WERI-Rb-1 (cell line): Measurements from ENCODE around the gene LAMA1.

ENCODE experiments used
- DNase-seq: peaks from one replicate; pipeline ENCODE4 v3.0.0-alpha.2; 2020
- H3K27ac ChIP-seq: fragments of 250-450 bp; sonication (Bioruptor Pico); 2 replicates; pipeline ENCODE4 v1.5.1; 2020; ENCODE audit warnings: mild to moderate bottlenecking, moderate library complexity
- H3K27me3 ChIP-seq: fragments of 250-450 bp; sonication (Bioruptor Pico); 2 replicates; pipeline ENCODE4 v1.5.1; 2021; ENCODE audit warnings: mild to moderate bottlenecking, low read depth, moderate library complexity; ENCODE audit not compliant: insufficient read depth, severe bottlenecking
- H3K36me3 ChIP-seq: fragments of 250-450 bp; sonication (Bioruptor Pico); 2 replicates; pipeline ENCODE4 v1.5.1; 2020; ENCODE audit warnings: mild to moderate bottlenecking, moderate library complexity
- H3K4me3 ChIP-seq: 2 replicates; pipeline ENCODE4 v1.5.1; 2011; ENCODE audit warnings: low read depth, mild to moderate bottlenecking, control low read depth, low read length
- H3K9me3 ChIP-seq: fragments of 250-450 bp; sonication (Bioruptor Pico); 2 replicates; pipeline ENCODE4 v1.5.1; 2021; ENCODE audit warnings: mild to moderate bottlenecking, moderate library complexity; ENCODE audit not compliant: severe bottlenecking
- CTCF ChIP-seq: IDR thresholded peaks from 2 replicates; pipeline ENCODE4 v1.5.1; 2011; ENCODE audit warnings: low read depth, mild to moderate bottlenecking, control low read depth, inconsistent platforms, low read length

Gene LAMA1

DNA sequence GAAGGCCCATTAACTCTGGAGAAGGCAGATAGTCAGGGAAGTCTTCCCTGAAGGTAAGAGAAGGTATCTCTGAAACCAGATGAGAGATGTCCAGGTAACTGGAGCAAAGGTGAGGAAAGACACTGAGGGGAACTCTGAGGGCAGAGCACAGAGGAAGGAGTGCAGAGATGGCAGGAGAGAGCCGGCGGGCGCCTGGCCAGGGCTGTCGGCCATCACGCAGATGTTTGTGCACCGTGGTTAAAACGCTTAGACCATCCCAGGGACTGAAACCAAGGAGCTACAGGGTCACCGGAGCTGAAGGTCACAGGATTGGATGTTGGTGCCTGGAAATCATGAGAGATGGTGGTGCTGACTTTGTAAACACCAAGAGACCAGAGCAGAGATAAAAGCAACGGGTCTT, 55.4 kb downstream of the LAMA1 start:
- Histone ChIP-seq H3K27ac (no peak overlapping the region), H3K36me3 (no peaks in the 10 kb centered on the region), H3K4me3 (no peak overlapping the region), H3K27me3 (no peaks in the 10 kb centered on the region), H3K9me3 (no peaks in the 10 kb centered on the region)
- no peak for TF ChIP-seq CTCF
- no peak for DNase-seq

GRCh38 chr18:7059276-7059675, 58.3 kb downstream of the LAMA1 start:
- Histone ChIP-seq H3K4me3 (no peak overlapping the region), H3K27me3 (no peaks in the 10 kb centered on the region), H3K36me3 (no peaks in the 10 kb centered on the region), H3K27ac (no peak overlapping the region), H3K9me3 (no peaks in the 10 kb centered on the region)
- DNase-seq: no peak
- TF ChIP-seq CTCF: no peak

DNA sequence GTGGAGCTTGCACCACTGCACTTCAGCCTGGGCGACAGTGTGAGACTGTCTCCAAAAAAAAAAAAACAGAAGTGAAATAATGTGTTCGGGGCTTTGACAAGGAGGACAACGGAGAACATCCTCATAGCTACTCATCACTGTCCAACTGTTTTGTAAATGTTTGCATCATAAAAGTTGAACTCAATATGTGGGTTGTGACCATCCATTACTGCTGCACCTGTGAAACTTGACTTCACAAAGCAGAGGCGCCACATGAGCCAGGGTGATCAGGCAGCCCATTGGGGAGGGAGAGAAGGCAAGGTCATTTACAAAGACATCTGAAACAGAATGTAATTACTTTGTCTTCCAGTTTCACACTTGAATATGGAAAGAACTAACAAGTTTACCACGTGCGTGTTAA, 61.6 kb downstream of the LAMA1 start:
- no peak for DNase-seq
- no peak for TF ChIP-seq CTCF
- Histone ChIP-seq H3K36me3 (no peaks in the 10 kb centered on the region), H3K27me3 (no peaks in the 10 kb centered on the region), H3K27ac (no peak overlapping the region), H3K9me3 (no peaks in the 10 kb centered on the region), H3K4me3 (no peak overlapping the region)

- no peak for DNase-seq
- Histone ChIP-seq H3K27ac (no peak overlapping the region), H3K4me3 (no peak overlapping the region), H3K9me3 (no peaks in the 10 kb centered on the region), H3K27me3 (no peaks in the 10 kb centered on the region), H3K36me3 (no peaks in the 10 kb centered on the region)
- TF ChIP-seq CTCF: no peak
Observed at GRCh38 chr18:7049951-7050350, 67.6 kb downstream of the LAMA1 start.

DNA sequence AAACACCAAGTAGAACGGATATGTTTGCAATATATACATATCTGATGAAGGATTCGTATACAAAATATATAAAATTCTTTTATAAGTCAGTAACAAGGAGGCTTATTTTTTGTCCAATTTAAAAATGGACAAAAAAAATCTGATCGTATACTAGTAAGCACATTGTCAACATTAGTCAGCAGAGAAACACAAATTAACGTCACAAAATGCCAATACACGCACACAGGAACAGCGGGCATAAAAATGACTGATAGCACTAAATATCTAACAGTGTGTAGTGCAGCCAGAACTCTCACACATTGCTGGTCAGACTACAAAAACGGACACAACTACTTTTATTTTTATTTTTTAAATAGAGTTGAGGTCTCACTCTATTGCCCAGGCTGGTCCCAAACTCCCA, 69.5 kb downstream of the LAMA1 start:
- TF ChIP-seq CTCF: no peak

DNA sequence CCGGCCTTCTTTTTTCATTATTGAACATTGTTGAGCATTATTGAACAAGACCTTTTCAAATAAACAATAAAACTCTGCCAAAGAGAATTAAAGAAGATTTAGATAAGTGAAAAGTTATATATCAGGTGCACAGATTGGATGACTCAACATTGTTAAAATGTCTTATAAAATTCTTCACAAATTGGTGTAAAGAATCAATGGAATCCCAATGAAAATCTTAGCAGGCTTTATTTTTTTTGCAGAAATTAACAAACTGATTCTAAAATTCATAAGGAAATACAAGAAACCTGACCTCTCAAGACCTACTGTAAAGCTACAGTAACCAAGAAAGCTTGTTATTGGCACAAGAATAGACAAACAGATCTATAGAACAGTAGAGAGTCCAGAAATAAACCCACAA, 70.3 kb downstream of the LAMA1 start:
- no peak for DNase-seq
- no peak for TF ChIP-seq CTCF
- Histone ChIP-seq H3K27me3 (no peaks in the 10 kb centered on the region), H3K36me3 (no peaks in the 10 kb centered on the region), H3K9me3 (no peaks in the 10 kb centered on the region), H3K4me3 (no peak overlapping the region), H3K27ac (no peak overlapping the region)

More for the DNA sequence above, 69.5 kb downstream of the LAMA1 start:
- Histone ChIP-seq H3K27ac (no peak overlapping the region), H3K4me3 (no peak overlapping the region), H3K36me3 (no peaks in the 10 kb centered on the region), H3K9me3 (no peaks in the 10 kb centered on the region), H3K27me3 (no peaks in the 10 kb centered on the region)
- DNase-seq: no peak
